Panc1 (cell line): ENCODE measurements around the gene CHST14.

Source experiments
- POLR2AphosphoS5 ChIP-seq: IDR thresholded peaks from 2 replicates; pipeline ENCODE4 v1.6.1; 2012; ENCODE audit warnings: mild to moderate bottlenecking, low read depth, low read length, moderate library complexity
- REST ChIP-seq, 2 experiments: IDR thresholded peaks; 2 replicates each; pipeline ENCODE4 v1.6.1; 2011 to 2012; ENCODE audit warnings: low read depth in 2 of 2, control low read depth in 1 of 2, low read length in 1 of 2, mild to moderate bottlenecking in 1 of 2, moderate library complexity in 1 of 2; ENCODE audit not compliant: insufficient read depth in 1 of 2
- SIN3A ChIP-seq: IDR thresholded peaks from 2 replicates; pipeline ENCODE4 v1.6.1; 2012; ENCODE audit warnings: low read depth, mild to moderate bottlenecking, low read length, moderate library complexity, borderline replicate concordance; ENCODE audit not compliant: insufficient read depth
- TF ChIP-seq, protein P1 (sequence below): fragments of 450-650 bp; IDR thresholded peaks from 2 replicates; pipeline ENCODE4 v1.5.1; 2017; ENCODE audit warnings: mild to moderate bottlenecking

GRCh38 chr15:40448354-40448753 lies 22.4 kb upstream of the CHST14 start:
- TF ChIP-seq POLR2AphosphoS5, result no peak
- TF ChIP-seq, protein P1, sequence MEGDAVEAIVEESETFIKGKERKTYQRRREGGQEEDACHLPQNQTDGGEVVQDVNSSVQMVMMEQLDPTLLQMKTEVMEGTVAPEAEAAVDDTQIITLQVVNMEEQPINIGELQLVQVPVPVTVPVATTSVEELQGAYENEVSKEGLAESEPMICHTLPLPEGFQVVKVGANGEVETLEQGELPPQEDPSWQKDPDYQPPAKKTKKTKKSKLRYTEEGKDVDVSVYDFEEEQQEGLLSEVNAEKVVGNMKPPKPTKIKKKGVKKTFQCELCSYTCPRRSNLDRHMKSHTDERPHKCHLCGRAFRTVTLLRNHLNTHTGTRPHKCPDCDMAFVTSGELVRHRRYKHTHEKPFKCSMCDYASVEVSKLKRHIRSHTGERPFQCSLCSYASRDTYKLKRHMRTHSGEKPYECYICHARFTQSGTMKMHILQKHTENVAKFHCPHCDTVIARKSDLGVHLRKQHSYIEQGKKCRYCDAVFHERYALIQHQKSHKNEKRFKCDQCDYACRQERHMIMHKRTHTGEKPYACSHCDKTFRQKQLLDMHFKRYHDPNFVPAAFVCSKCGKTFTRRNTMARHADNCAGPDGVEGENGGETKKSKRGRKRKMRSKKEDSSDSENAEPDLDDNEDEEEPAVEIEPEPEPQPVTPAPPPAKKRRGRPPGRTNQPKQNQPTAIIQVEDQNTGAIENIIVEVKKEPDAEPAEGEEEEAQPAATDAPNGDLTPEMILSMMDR, result no peak
- TF ChIP-seq REST (IDR thresholded peaks at IDR 0.05; ENCODE audit: insufficient read depth in 1 of 2, low read depth in 2 of 2, low read length in 1 of 2), result no peak
- no peak for TF ChIP-seq SIN3A
